Muscle of back (tissue), 11 donors: ENCODE results near the gene PDGFB. TPM values are rescaled to one million over a fixed set of nuclear protein-coding genes. Genes with fewer than 3 reads are reported as not detected.

ENCODE experiments used
- DNase-seq, 3 donors: peaks; one replicate each; pipeline versions ENCODE4 v3.0.0 to v3.0.0-alpha.2; 2013
- polyA plus RNA-seq, 10 donors: library from polyadenylated mRNA; unstranded; fragments of 120-200 nt; gene quantifications; one replicate each; pipeline ENCODE4 v1.2.1, GENCODE V29; 2013; ENCODE audit not compliant: insufficient read length in 10 of 10

The PDGFB gene
- polyA plus RNA-seq, 10 donors = 14.6 to 23.9 (median 16.9) TPM

DNA sequence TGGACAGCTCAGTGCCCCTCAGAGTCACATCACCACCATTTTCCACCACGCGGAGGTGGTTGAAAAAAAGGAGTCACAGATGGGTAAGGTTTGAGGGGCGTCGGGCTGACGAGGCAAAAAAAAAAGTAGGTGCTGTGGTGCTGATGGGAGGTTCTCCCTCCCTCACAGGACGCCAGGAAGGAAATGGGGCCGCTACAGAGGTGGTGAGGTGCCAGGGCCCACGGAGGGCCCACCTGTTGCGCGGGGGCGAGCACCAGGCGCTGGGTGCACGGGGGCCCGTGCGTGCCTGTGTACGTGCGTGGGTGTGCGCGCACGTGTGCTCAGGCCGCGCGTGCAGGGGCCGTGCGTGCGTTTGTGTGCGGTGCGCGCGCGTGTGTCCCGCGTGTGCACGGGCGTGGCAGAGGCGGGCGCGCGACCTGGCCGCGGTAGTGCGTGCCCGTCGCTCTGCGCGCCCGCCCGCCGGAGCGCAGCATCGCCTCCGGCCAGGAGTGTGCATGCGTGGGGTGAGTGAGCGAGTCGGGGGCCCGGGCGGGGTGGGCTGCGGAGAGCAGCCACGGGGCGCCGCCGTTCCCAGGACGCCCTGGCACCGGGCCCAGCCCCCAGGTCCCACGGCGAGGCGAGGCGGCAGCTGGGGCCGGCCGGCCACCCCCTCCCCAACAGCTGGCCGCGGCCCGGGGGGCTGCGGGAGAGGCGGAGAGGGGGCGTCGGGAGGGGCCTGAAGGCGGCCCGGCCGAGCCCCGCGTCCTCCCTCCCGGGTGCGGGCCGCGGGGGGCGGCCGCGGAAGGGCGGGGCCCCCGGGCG, 2.8 kb downstream of the PDGFB start:
- DNase-seq = no peak

DNA sequence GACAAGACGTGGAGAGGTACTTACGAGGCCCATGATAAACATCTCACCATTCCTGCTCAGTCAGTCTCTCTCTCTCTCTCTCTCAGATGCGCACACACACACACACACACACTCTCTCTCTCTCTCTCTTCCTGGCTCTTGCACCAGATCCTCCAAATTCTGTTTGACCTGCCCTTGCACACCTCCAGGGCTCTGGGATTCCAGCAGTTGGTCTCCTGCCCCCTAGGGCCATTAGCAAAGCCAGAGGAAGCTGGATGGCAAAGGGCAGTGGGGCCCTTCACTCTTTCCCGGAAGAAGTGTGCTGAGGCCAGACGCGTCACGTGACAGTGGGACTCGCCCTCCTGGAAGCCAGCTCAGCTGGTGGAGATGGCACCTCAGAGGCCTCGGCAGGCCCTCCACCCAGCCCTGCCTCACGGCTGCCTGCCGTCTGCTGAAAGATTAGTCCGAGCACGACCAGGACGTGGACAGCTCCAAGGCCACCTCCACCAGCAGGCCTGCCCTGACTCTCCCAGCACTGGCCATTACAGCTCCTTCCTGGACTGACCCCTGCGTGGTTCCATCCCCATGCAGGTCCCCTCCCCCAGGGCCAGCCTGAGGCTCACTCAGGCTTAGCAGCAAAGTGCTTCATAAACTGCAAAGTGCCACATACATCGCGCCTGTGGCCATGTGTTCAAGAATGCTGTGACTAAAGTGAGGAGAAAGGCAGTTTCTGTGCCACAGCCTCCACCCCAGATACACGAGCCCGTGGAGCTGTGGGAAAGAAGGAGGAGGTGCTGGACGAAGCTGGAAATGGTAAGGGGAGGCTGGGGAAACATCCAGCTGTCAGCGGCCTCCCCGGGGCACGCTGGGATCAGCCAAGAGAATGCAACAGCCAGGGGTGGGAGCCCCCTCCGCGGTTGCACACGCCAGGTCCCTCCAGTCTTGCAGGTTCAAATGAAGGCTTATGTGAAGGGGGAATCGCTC, 3.7 kb downstream of the PDGFB start:
- peak in 1 of 3 donors; percentile 64 for DNase-seq

- no peak for DNase-seq
These were observed 5.0 kb downstream of the PDGFB start for GRCh38 chr22:39239561-39240423.

- no peak for DNase-seq
These were observed 5.7 kb downstream of the PDGFB start for GRCh38 chr22:39238966-39239505.

- DNase-seq = no peak
These were observed 6.2 kb downstream of the PDGFB start for GRCh38 chr22:39238561-39238960.

GRCh38 chr22:39238101-39238466, 6.7 kb downstream of the PDGFB start:
- no peak for DNase-seq

- no peak for DNase-seq
These were observed 7.3 kb downstream of the PDGFB start for GRCh38 chr22:39237318-39238100.

- peak; percentile 60 to 80 (median 65) for DNase-seq
These were observed 8.2 kb downstream of the PDGFB start for GRCh38 chr22:39236321-39237317.

DNA sequence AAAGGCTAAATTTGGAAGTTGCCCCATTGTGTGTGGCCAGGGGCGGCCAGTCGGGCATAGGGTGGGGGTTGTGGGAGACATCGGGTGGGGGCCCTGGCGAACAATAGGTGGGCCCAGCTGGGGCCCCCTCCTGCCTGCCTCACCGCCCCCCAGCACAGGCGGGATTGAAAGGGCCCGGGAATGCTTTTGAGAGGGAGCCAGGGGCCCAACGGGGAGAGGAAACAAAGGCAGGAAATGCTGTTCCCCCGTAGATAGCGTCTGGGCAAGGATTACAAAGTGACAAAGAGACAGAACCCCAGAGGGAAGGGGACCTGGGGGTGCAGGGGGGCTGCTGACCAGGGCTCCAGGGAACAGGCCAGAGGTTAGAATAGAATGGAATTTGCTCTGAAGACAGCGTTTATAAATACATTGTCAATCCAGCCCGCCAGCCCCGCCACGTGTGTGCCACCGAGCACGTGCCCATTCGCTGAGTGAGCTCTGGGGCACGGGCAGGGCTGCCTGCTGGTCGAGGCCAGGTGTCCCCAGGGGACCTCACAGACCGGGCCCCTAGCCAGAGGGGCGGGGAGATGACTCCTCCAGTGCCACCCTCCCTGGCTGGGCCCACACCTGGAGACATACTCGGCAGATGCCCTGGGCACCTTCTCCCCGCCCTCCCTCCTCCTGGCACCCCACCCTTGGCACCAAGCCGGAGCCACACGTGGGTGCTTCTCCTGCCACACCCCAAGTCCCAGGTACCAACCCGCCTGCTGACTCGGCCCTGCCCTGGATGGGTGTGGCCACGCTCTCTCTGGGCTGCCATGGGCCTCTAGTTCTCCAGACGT, 9.7 kb downstream of the PDGFB start:
- no peak for DNase-seq

GRCh38 chr22:39234472-39234787, 10.4 kb downstream of the PDGFB start:
- DNase-seq = peak in 1 of 3 donors; percentile 64

- DNase-seq = peak in 1 of 3 donors; percentile 76
These were observed 10.9 kb downstream of the PDGFB start for GRCh38 chr22:39233710-39234471.

- DNase-seq = no peak
These were observed 11.7 kb downstream of the PDGFB start for GRCh38 chr22:39232806-39233709.

- DNase-seq = no peak
These were observed 12.5 kb downstream of the PDGFB start for GRCh38 chr22:39232246-39232645.

GRCh38 chr22:39231197-39231950, 13.4 kb downstream of the PDGFB start:
- DNase-seq = no peak

GRCh38 chr22:39230261-39231196, 14.3 kb downstream of the PDGFB start:
- DNase-seq = no peak
